H1 (cell line): ENCODE data around the gene NRN1. TPM values are rescaled to one million over a fixed set of nuclear protein-coding genes. Genes with fewer than 3 reads are reported as not detected.

Experiments
- ASH2L ChIP-seq: fragments of 200-600, 300-600 bp; sonication (generic); IDR thresholded peaks from one replicate; pipeline ENCODE4 v1.7.1; 2017; ENCODE audit warnings: low read length
- BCL11A ChIP-seq, 2 experiments: IDR thresholded peaks; one replicate each; pipeline ENCODE4 v1.6.1; 2011; ENCODE audit warnings: low read depth in 2 of 2, low read length in 2 of 2, mild to moderate bottlenecking in 2 of 2
- CREB1 ChIP-seq: IDR thresholded peaks from 2 replicates; pipeline ENCODE4 v1.6.1; 2012; ENCODE audit warnings: inconsistent platforms
- JUND ChIP-seq: IDR thresholded peaks from 2 replicates; pipeline ENCODE4 v1.6.1; 2011; ENCODE audit warnings: mild to moderate bottlenecking, improper control_type of control experiment, low read length
- KDM1A ChIP-seq: fragments of 200-600, 300-600 bp; sonication (generic); IDR thresholded peaks from 2 replicates; pipeline ENCODE4 v1.7.1; 2016; ENCODE audit warnings: mild to moderate bottlenecking, low read length, borderline replicate concordance
- MAX ChIP-seq: IDR thresholded peaks from 2 replicates; pipeline ENCODE4 v1.6.1; 2012; ENCODE audit warnings: inconsistent platforms
- RAD21 ChIP-seq, 2 experiments: IDR thresholded peaks in 1 of 2; conservative IDR thresholded peaks in 1 of 2; 2 replicates each; pipeline ENCODE4 v1.6.1; 2011; ENCODE audit warnings: low read depth in 2 of 2, low read length in 2 of 2, improper control_type of control experiment in 1 of 2, inconsistent platforms in 1 of 2, mild to moderate bottlenecking in 1 of 2, moderate library complexity in 1 of 2
- RBBP5 ChIP-seq: IDR thresholded peaks from 2 replicates; pipeline ENCODE4 v1.7.1; 2012; ENCODE audit warnings: low read depth, mild to moderate bottlenecking, inconsistent platforms, low read length, moderate library complexity, borderline replicate concordance
- SIN3A ChIP-seq, 2 experiments: IDR thresholded peaks in 1 of 2; conservative IDR thresholded peaks in 1 of 2; 2 replicates each; pipeline ENCODE4 v1.6.1; 2011 to 2012; ENCODE audit warnings: low read length in 2 of 2, improper control_type of control experiment in 1 of 2, low read depth in 1 of 2, mild to moderate bottlenecking in 1 of 2
- SP2 ChIP-seq: IDR thresholded peaks from 2 replicates; pipeline ENCODE4 v1.6.1; 2012; ENCODE audit warnings: mild to moderate bottlenecking, low read length, inconsistent platforms
- polyA plus RNA-seq, 7 experiments: library from polyadenylated mRNA; depleted of rRNA in 3 of 7; stranded (reverse) in 5 of 7; unstranded in 2 of 7; fragments of >200 nt in 5 of 7; fragments of 200-250 nt in 2 of 7; gene quantifications; 1 replicate in 5 of 7; 2 replicates in 1 of 7; 4 replicates in 1 of 7; pipeline versions ENCODE4 v1.2.1 to v1.2.3, GENCODE V29; 2011 to 2013; ENCODE audit warnings: missing spikeins in 2 of 7, mixed read lengths in 2 of 7
- total RNA-seq: library from RNA; stranded (reverse); fragmentation: NEBNext Ultra II Directional; extraction: Animal tissue kit (Norgen Biotek cat#: 25700); gene quantifications from 2 replicates; pipeline ENCODE4 v1.2.1, GENCODE V29; 2021

The NRN1 gene
- total and polyA plus RNA-seq, 2 of the 8 experiments (the other 6 are each of a cell fraction or from before 2014, with no cell fraction given) = 0.06 to 0.26 TPM

GRCh38 chr6:6007366-6008088 lies 802 bp upstream of the NRN1 start (continued):
- peak; percentile 69 for TF ChIP-seq ASH2L
- TF ChIP-seq BCL11A (IDR thresholded peaks at IDR 0.05; ENCODE audit: low read depth in 2 of 2, low read length in 2 of 2) = no peak
- 0 out of 2 replicates have a peak, but pooled peaks have one; percentile 18 for TF ChIP-seq CREB1
- TF ChIP-seq JUND = 0 out of 2 replicates have a peak, but pooled peaks have one; percentile 15
- TF ChIP-seq RBBP5 = peak; percentile 60; the same call in 1 of the 2 replicates
- peak in 1 of 2 experiments; percentile 62; a peak in 2 of 4 replicates for TF ChIP-seq SIN3A (conservative IDR thresholded peaks at IDR 0.05 in 1 of 2, IDR thresholded peaks at IDR 0.05 in 1 of 2; ENCODE audit: low read depth in 1 of 2, low read length in 2 of 2)
- peak; percentile 45 to 57 for TF ChIP-seq RAD21 (IDR thresholded peaks at IDR 0.05 in 1 of 2, conservative IDR thresholded peaks at IDR 0.05 in 1 of 2; ENCODE audit: low read depth in 2 of 2, low read length in 2 of 2)
- peak; percentile 39 for TF ChIP-seq MAX
- TF ChIP-seq KDM1A = no peak
- TF ChIP-seq SP2 = no peak
